HG03378 (cell line): ENCODE measurements around the gene KRT9.
"Not testable (repeated sequence)": the region's sequence is repeated elsewhere in the genome, so short reads cannot be mapped to it uniquely, and the experiment has no call there.

Experiments
- ATAC-seq: cut with Tn5 transposase; IDR thresholded peaks from one replicate; pipeline ENCODE4 v1.9.1; 2021; ENCODE audit warnings: mild to moderate bottlenecking, moderate library complexity; ENCODE audit not compliant: unreplicated experiment

KRT9 gene

DNA sequence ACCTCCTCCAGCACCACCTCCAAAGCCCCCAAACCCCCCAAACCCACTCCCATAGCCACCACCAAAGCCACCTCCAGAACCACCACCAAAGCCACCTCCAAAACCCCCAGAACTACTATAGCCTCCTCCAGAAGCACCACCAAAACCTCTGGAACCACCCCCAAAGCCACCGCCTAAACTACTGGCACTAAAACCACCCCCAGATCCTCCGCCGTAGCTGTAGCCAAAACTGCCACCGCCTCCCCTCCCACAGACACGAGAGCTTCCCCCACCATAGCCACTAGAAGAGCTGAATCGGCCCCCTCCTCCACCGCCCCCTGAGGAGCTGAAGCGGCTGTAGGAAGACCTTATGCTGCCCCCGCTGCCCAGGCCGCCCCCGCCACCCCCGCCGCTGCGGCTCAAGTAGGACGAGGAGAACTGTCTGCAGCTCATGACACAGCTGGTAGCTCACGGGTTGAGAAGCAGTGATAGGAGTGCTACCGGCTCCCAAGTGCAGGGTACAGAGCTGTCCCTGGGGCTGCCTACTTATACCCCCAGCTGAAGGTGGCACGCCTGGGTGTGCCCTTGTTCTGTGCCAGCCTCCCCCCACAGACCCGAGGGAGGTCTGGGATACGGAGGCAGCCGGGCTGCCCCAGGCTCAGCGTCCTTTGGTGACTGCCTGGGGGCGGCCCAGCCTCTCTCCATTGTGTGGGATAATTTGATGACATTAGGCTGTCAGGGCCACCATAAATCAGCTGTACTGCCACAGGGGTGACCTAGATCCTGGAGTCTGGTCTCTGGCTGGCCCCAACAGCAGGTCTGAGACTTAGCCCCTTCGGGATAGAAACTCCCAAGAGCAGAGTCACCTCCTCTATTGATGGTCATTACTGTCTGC is at the start of gene KRT9:
Gene KRT9, minus strand, starts transcription at position 499 of the 874 bp plus-strand sequence. Its CDS starts 67 bp downstream, at position 432.
- ATAC-seq: no peak

DNA sequence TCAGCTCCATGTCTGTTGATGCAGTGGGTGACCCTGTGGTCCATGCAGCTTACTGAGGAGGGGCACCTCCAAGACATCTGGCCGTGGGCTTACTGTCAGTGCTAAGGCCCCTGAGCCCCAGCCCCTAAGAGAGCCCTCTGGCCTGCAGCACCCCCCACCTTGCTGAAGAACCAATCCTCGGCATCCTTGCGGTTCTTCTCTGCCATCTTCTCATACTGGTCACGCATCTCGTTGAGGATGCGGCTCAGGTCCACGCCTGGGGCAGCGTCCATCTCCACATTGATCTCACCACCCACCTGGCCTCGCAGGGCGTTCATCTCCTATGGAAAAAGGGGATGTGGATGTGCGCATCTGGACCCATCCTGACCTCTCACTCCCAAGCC is 49.6 kb upstream of the KRT9 start:
- not testable (repeated sequence) for ATAC-seq

- no peak for ATAC-seq
Observed at GRCh38 chr17:41620583-41621434, 49.0 kb upstream of the KRT9 start.

- ATAC-seq: not testable (repeated sequence)
Observed at GRCh38 chr17:41619927-41620582, 48.2 kb upstream of the KRT9 start.

DNA sequence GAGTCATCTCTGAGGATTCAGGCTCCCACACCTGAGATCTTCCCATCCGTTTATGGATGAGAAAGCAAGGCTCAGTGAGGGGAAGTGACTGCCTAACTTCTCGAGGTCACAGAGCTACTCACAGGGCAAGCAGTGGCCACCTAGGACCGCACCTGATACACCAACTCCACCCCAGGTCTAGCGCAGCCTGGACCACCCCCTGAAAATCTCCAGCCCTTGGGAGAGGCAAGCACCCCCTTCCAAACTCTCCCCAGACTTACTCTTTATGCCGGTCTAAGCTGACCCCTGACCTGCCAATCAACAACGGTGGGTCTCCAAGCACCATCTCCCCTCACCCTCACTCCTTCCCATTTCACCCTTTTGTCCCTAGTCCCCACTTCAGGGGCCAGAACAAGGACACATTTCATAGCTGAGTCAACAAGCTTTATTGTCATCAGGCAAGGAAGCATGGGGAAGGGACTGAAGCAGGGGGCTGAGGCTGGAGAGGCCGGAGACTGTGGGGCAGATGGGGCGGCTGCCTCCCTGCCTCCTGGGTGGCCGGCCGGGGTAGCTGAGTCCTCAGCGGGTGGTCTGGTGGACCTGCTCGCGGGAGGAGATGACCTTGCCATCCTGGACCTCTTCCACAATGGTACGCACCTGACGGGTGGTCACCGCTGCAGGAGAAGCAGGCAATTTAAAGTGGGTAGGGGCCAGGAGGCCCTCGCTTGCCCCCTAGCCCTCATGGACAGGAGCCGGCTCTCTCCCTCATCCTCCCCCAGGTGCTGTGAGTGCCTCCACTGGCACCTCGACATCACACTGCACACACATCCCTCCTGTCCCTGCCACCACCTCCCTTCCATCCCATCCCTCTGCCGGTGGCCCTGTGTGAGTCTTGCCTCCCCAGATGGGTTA is 47.4 kb upstream of the KRT9 start:
- ATAC-seq: no peak

DNA sequence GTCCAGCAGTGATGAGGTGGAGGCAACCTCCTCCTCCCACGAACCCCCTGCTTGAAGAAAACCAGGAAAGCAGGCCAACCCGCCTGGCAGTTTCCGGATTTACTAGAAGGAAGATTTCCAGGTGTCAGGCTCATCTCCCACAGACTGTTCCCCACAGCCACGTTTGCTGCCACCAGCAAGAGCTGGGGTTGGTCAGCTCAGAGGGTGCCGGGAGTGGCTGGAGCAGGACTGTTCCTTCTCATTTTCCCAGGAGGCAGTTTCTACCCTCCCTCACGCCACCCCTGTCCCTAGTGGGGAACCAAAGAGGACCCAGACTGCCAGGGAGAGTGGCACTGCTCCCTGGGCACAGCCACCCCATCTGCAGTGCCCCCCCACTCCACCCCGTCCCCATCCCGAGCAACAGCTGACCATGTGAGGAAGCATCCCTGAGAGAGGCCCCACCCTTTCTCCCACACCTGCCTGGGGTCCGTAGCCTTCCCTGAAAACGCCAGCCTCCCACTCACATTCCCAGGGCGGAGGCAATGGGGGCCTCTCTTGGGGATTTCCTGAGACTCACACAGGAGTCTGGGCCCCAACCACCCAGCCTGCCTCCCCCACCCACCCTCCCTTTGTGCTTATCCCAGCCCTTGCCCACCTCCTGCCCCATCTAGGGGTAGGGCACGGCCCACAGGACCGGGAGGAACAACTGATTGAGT is 46.6 kb upstream of the KRT9 start:
- no peak for ATAC-seq

- ATAC-seq: no peak
Observed at GRCh38 chr17:41617698-41618097, 45.8 kb upstream of the KRT9 start.

DNA sequence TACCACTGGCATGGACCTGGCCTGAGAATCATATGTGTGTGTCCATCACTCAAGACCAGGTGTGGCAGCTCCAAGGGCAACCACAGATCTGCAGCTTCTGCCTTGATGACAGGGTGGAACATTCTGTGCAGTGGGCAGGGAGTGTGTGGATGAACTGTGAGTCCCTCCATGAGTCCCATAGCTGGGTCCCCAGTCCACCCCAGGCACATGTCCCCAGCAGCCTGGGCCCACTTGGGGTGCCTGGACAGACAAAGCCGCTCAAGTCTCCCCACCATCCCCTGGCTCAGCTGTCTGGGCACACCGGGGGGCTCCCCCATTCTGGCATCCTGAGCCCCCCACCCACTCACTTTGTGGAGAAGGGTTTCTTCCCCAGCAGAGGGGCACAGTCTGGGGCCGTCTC is 45.3 kb upstream of the KRT9 start:
- ATAC-seq: no peak

DNA sequence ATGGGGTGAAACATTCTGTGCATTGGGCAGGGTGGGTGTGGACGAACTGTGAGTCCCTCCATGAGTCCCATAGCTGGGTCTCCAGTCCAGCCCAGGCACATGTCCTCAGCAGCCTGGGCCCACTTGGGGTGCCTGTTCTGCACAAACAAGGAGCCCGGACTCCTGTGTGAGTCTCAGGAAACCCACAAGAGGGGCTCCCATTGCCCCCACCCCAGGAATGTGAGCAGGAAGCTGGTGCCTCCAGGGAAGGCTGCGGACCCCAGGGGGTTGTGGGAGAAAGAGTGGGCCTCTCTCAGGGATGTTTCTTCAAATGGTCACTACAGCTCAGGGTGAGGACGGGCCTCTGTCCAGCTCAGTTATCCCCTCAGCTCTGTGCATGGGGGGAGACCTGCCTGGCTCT is 44.6 kb upstream of the KRT9 start:
- ATAC-seq: not testable (repeated sequence)

GRCh38 chr17:41615454-41615853 is 43.6 kb upstream of the KRT9 start:
- no peak for ATAC-seq

DNA sequence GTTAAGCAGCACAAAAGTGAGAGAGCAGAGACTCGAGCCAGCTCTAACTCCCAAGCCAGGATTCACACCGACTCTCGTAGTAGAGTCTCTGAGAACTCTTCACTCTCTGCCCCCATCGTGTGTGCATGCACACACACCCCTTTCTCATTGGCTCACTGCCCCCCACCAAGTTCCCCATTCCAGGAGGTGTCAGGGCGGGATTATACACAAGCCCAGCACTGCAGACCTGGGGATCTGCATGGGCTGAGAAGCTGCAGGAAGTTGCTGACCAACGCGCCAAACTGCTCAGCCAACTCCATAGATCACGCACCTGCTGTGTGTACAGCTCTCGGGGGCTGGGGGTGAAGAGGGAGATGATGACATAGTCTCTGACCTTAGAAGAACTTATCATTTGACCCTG is 42.9 kb upstream of the KRT9 start:
- ATAC-seq: not testable (repeated sequence)

GRCh38 chr17:41614098-41614497 is 42.2 kb upstream of the KRT9 start:
- no peak for ATAC-seq

GRCh38 chr17:41613277-41614082 is 41.6 kb upstream of the KRT9 start:
- ATAC-seq: no peak

DNA sequence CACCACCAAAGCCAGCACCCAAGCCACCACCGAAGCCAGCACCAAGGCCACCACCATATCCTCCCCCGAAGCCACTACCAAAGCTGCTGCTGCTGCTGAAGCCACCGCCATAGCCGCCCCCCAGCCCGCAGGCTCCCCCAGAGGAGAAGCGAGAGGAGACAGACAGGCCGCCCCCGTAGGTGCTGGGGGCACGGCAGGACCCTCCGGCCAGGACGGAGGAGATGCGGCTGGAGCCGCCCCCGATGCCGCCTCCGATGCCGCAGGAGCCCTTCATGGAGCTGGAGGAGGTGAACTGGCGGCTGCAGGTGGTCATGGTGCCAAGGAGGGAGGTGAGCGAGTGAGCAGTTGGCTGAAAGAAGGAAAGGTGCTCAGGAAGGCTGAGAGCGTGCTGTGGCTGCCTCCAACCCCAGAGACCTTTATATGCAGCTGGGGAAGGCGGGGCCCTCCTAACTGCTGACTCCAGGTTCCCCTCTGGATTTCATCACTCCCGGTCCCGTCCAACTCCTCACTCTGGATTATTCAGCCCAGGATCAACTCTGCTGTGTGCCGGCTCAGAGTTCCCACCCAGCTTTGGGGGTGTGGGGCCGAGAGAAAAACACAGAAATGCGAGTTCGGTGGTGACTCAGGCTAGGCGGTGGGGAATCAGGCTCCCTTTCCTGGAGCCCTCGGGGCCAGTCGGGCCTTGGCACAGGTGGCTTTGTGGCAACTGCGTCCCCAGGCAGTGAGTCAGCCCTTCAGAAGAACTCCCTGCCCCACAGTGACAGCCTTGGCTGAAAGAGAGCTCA is 40.7 kb upstream of the KRT9 start, which contains the start of gene KRT16:
Gene KRT16, minus strand, starts transcription at position 392 of the 785 bp plus-strand sequence. Its CDS starts 79 bp downstream, at position 313.
- ATAC-seq: not testable (repeated sequence)

- ATAC-seq: no peak
Observed at GRCh38 chr17:41610965-41611640, 39.2 kb upstream of the KRT9 start.

DNA sequence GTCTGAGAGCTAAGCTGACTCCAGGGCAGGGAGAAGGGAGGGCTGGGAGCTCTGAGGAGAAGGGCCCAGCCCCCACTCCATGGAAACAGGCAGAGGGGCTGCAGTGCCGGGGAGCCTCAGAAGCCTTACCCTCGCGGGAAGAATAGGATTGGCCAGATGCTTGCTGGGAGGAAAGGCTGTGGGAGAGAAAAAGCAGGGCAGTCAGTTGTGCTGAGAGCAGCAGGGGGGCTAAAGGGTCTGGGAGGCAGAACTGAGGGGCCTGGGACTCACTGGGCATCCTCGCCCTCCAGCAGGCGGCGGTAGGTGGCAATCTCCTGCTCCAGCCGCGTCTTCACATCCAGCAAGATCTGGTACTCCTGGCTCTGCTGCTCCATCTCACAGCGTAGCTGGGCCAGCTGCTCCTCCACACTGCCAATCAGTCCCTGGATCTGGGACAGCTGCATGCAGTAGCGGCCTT is 38.2 kb upstream of the KRT9 start:
- ATAC-seq: not testable (repeated sequence)

GRCh38 chr17:41606930-41607329 is 35.1 kb upstream of the KRT9 start:
- ATAC-seq: not testable (repeated sequence)
